ENCODE data around the gene COX20.

GRCh38 chr1:244792188-244792850 is 43.1 kb upstream of the COX20 start:
- no peak for TF ChIP-seq POLR2A (IDR thresholded peaks at IDR 0.05; ENCODE audit: low read depth, low read length)
- no peak for TF ChIP-seq POLR2AphosphoS5 (IDR thresholded peaks at IDR 0.05; ENCODE audit: low read depth, low read length)
- no peak for TF ChIP-seq POU2F2 (IDR thresholded peaks at IDR 0.05; ENCODE audit: low read depth, low read length)
- no peak for TF ChIP-seq SPI1 (IDR thresholded peaks at IDR 0.05; ENCODE audit: low read depth, low read length)
- no peak for TF ChIP-seq TAF1 (IDR thresholded peaks at IDR 0.05; ENCODE audit: low read depth, low read length)

All from GM12891 (cell line).